Natural killer cell (primary cell): ENCODE data around the gene DIAPH1. TPM values are rescaled to one million over a fixed set of nuclear protein-coding genes. Genes with fewer than 3 reads are reported as not detected.
A peak's percentile ranks its signal among the peaks of the same experiment; 100 is the strongest.

Experiments
- ATAC-seq, 3 donors: fragments of 150-1000 bp in 2 of 3; fragments of 200-7000 bp in 1 of 3; cut with Tn5 transposase; 1 replicate in 1 of 3; 2 replicates in 2 of 3; pipeline ENCODE4 v1.10.0; 2021; ENCODE audit warnings: mild to moderate bottlenecking in 2 of 3, moderate library complexity in 2 of 3
- DNase-seq, 2 donors: peaks; one replicate each; pipeline versions ENCODE4 v3.0.0 to v3.0.0-alpha.2; 2013 to 2021; ENCODE audit warnings: mixed read lengths in 1 of 2
- H3K27ac ChIP-seq: one replicate; pipeline ENCODE4 v1.5.1; 2013; ENCODE audit warnings: mild to moderate bottlenecking, low read length
- H3K27me3 ChIP-seq: one replicate; pipeline ENCODE4 v1.6.1; 2013; ENCODE audit warnings: low read length; ENCODE audit not compliant: control insufficient read depth, insufficient read depth
- H3K36me3 ChIP-seq: one replicate; pipeline ENCODE4 v1.6.1; 2013; ENCODE audit warnings: low read length; ENCODE audit not compliant: control insufficient read depth, insufficient read depth
- H3K4me1 ChIP-seq: one replicate; pipeline ENCODE4 v1.6.1; 2013; ENCODE audit warnings: low read length; ENCODE audit not compliant: control insufficient read depth, insufficient read depth
- H3K4me3 ChIP-seq: one replicate; pipeline ENCODE4 v1.5.1; 2013; ENCODE audit warnings: low read length
- H3K9me3 ChIP-seq: one replicate; pipeline ENCODE4 v1.6.1; 2013; ENCODE audit warnings: low read length; ENCODE audit not compliant: control insufficient read depth, insufficient read depth
- H3K27ac Mint-ChIP-seq, 2 donors: one replicate each; pipeline ENCODE4 v1.8.0; 2022; ENCODE audit warnings: mild to moderate bottlenecking in 2 of 2, mixed read lengths in 2 of 2, moderate library complexity in 1 of 2
- H3K27me3 Mint-ChIP-seq, 2 donors: one replicate each; pipeline ENCODE4 v1.8.0; 2022; ENCODE audit warnings: low read depth in 2 of 2, mixed read lengths in 2 of 2
- H3K36me3 Mint-ChIP-seq: one replicate; pipeline ENCODE4 v1.8.0; 2022; ENCODE audit warnings: mixed read lengths
- H3K4me1 Mint-ChIP-seq, 2 donors: one replicate each; pipeline ENCODE4 v1.8.0; 2022; ENCODE audit warnings: mixed read lengths in 2 of 2
- H3K4me3 Mint-ChIP-seq: one replicate; pipeline ENCODE4 v1.8.0; 2022; ENCODE audit warnings: mild to moderate bottlenecking, moderate library complexity, mixed read lengths
- H3K9me3 Mint-ChIP-seq, 2 donors: one replicate each; pipeline ENCODE4 v1.8.0; 2022; ENCODE audit warnings: mixed read lengths in 2 of 2
- WGBS: methylation state at CpG from one replicate; pipeline ENCODE4 v1.1.7; 2013; ENCODE audit warnings: missing lambda C conversion rate; ENCODE audit not compliant: insufficient coverage; 5-methylcytosine and 5-hydroxymethylcytosine counted together
- intact Hi-C: fragments of 100-400 bp; cut with micrococcal nuclease; formaldehyde crosslinking; loops from one replicate; pipeline ENCODE4 v1.14.2; 2022
- total RNA-seq, 4 donors: library from RNA; stranded (reverse); fragments of 120-200 nt in 1 of 4; gene quantifications; one replicate each; pipeline versions ENCODE4 v1.2.3 to v1.2.4, GENCODE V29; 2013 to 2022
- TF ChIP-seq, protein P1 (sequence below): fragments of 200-600 bp; IDR thresholded peaks from one replicate; pipeline ENCODE4 v1.8.0; 2022; ENCODE audit warnings: antibody characterized with exemption

The DIAPH1 gene
- total RNA-seq, 3 donors from 2014 or later (not counting 1 experiment from before 2014, with no cell fraction given), result 410 to 456 (median 419) TPM

DNA sequence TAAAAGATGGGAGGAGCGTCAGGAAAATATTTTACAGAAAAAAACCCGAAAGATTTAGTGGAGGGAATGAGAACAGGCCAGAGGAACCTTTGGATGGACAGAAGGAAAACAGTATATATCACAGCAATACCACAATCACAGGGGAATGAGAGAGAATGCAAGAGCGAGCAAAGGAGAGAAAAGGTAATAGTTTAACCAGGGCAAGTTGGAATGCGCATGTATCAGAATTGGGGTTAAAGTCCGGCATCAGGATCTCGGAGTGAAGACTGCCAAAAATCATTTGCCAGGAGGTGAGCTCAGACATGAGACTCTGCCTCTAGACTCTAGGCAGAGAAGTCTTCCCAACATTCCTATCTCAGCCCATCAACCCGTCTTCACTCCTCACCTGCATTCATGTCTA is 93.1 kb downstream of the DIAPH1 start:
- Histone ChIP-seq H3K27ac (no peak overlapping the region), H3K4me3 (no peak overlapping the region), H3K27me3 (no peaks in the 10 kb centered on the region), H3K4me1 (no peaks in the 10 kb centered on the region), H3K36me3 (peaks cover 88% of the 10 kb centered on the region), H3K9me3 (no peaks in the 10 kb centered on the region)
- no peaks in the 10 kb centered on the region for H3K9me3 Mint-ChIP-seq
- WGBS, result 97% methylated on average over 7 of the region's 7 CpGs
- intact Hi-C loops, result no loop called here
- H3K27me3 Mint-ChIP-seq, result no peaks in the 10 kb centered on the region
- DNase-seq (no peak), ATAC-seq (no peak)
- peaks cover 16 to 43% of the 10 kb centered on the region in 2 donors for H3K4me1 Mint-ChIP-seq
- TF ChIP-seq, protein P1, sequence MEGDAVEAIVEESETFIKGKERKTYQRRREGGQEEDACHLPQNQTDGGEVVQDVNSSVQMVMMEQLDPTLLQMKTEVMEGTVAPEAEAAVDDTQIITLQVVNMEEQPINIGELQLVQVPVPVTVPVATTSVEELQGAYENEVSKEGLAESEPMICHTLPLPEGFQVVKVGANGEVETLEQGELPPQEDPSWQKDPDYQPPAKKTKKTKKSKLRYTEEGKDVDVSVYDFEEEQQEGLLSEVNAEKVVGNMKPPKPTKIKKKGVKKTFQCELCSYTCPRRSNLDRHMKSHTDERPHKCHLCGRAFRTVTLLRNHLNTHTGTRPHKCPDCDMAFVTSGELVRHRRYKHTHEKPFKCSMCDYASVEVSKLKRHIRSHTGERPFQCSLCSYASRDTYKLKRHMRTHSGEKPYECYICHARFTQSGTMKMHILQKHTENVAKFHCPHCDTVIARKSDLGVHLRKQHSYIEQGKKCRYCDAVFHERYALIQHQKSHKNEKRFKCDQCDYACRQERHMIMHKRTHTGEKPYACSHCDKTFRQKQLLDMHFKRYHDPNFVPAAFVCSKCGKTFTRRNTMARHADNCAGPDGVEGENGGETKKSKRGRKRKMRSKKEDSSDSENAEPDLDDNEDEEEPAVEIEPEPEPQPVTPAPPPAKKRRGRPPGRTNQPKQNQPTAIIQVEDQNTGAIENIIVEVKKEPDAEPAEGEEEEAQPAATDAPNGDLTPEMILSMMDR, result no peak
- H3K36me3 Mint-ChIP-seq, result peaks cover 30% of the 10 kb centered on the region
- H3K4me3 Mint-ChIP-seq, result no peak overlapping the region
- H3K27ac Mint-ChIP-seq, result peak overlapping the region; percentile 62 to 71

DNA sequence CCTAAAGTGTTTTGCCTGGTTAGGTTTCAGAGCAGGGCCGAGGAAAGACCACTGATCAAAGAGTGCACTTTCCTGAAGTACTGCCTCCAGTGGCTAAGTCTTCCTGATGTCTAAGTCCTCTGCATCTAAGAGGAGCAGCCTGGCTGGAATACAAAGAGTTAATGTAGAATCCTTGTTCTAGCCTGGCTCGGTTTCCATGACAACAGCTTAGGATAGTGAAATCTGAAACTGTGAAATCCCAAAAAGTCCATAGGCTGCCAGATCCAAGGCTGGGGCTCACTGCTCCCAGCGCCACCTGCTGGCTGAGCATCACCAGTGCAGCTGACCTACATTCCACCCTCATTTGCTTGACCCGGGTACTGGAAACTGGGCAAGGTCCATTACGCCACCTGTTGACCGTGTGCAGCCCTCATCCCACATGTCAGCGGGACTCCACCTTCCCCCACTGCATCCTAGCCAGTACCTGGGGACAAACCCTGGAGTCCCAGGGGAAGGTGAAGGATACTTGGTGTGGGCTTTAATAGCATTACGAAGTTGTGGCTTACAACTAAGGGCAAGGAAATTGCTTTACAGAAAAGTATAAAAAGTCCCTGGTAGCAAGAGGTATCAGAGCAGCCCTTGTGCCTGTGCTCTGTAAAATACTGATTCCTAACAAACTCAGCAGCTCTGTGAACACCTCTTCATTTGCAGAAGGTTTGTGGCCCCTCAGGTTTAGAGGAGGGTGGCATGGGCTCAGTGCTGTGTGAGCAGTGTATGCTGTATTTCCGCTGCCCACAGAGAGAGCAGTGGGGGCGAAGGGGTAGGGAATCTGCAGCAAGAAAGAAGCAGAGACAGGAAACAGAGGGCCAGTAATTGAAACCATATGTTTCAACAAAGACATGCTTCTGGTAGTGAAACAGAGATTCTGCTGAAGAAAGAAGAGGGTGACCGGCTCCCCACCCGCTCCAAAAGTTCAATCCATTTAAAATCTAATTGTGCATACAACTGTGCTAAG is 93.9 kb downstream of the DIAPH1 start:
- peak; percentile 85 to 91 (median 88) for ATAC-seq
- intact Hi-C loops, result loop anchor here (1.0 kb wide), 1 partner anchor 199 kb away; no protein-coding TSS in a partner anchor
- 51% methylated on average over 11 of the region's 12 CpGs for WGBS
- Mint-ChIP-seq H3K27me3 (no peaks in the 10 kb centered on the region), H3K4me3 (no peak overlapping the region), H3K9me3 (no peaks in the 10 kb centered on the region), H3K36me3 (peaks cover 30% of the 10 kb centered on the region), H3K4me1 (peaks cover 16 to 48% of the 10 kb centered on the region in 2 donors), H3K27ac (peak overlapping the region; percentile 2 to 71)
- Histone ChIP-seq H3K27ac (no peak overlapping the region), H3K4me3 (no peak overlapping the region), H3K36me3 (peaks cover 91% of the 10 kb centered on the region), H3K4me1 (no peaks in the 10 kb centered on the region), H3K9me3 (no peaks in the 10 kb centered on the region), H3K27me3 (no peaks in the 10 kb centered on the region)
- TF ChIP-seq, protein P1, result peak; percentile 99
- peak; percentile 58 to 79 for DNase-seq

GRCh38 chr5:141523991-141524390 is 94.8 kb downstream of the DIAPH1 start:
- Mint-ChIP-seq H3K27ac (peak overlapping the region; percentile 2 to 71), H3K36me3 (peaks cover 33% of the 10 kb centered on the region), H3K4me3 (no peak overlapping the region), H3K27me3 (no peaks in the 10 kb centered on the region), H3K9me3 (no peaks in the 10 kb centered on the region), H3K4me1 (peaks cover 21 to 51% of the 10 kb centered on the region in 2 donors)
- no peaks in the 10 kb centered on the region for H3K4me1 ChIP-seq
- H3K27ac ChIP-seq, result no peak overlapping the region
- H3K9me3 ChIP-seq, result no peaks in the 10 kb centered on the region
- peaks cover 93% of the 10 kb centered on the region for H3K36me3 ChIP-seq
- TF ChIP-seq, protein P1, result no peak
- no peak for ATAC-seq
- no peak for DNase-seq
- intact Hi-C loops, result loop anchor here (1.0 kb wide), 1 partner anchor 198 kb away; no protein-coding TSS in a partner anchor
- H3K4me3 ChIP-seq, result no peak overlapping the region
- over 99% methylated on average over 8 of the region's 8 CpGs for WGBS
- no peaks in the 10 kb centered on the region for H3K27me3 ChIP-seq
